GM21360 (cell line): Measurements from ENCODE around the gene NLN.
"Not testable (repeated sequence)": the region's sequence is repeated elsewhere in the genome, so short reads cannot be mapped to it uniquely, and the experiment has no call there.

ENCODE experiments used
- ATAC-seq: cut with Tn5 transposase; IDR thresholded peaks from one replicate; pipeline ENCODE4 v1.9.1; 2021; ENCODE audit warnings: mild to moderate bottlenecking, moderate library complexity; ENCODE audit not compliant: unreplicated experiment

Gene NLN

GRCh38 chr5:65769539-65769938 lies 47.5 kb downstream of the NLN start:
- no peak for ATAC-seq

GRCh38 chr5:65771266-65771665 lies 49.3 kb downstream of the NLN start:
- ATAC-seq = no peak

DNA sequence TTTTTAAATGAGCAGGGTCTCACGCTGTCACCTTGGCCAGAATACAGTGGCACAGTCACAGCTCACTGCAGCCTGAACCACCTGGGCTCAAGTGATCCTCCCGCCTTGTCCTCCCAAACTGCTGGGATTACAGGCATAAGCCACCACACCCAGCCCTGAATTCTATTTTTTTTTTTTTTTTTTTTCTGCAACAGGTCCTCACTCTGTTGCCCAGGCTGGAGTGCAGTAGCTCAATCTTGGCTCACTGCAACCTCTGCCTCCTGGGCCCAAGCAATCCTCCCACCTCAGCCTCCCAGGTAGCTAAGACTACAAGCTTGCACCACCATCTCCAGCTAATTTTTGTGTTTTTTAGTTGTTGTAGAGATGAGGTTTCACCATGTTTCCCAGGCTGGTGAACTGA lies 51.0 kb downstream of the NLN start:
- not testable (repeated sequence) for ATAC-seq

DNA sequence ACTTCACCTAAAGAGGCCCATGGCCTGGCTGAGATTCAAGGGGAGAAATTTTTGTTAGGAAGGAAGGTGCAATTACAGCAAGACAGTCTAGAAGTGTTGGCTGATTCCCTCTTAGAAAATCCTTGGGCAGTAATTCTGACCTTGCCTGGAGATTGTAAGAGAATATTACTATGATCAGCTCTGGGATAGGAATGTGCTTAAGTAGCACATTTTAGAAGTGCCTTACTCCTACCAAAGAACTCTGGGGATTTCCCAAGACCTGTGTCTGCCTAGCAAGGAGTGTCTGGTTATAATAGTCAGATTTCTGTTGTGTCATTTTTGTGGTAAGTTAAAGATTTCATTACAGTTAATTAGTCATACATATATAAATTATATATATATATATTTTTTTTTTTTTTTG lies 52.3 kb downstream of the NLN start:
- ATAC-seq = no peak

DNA sequence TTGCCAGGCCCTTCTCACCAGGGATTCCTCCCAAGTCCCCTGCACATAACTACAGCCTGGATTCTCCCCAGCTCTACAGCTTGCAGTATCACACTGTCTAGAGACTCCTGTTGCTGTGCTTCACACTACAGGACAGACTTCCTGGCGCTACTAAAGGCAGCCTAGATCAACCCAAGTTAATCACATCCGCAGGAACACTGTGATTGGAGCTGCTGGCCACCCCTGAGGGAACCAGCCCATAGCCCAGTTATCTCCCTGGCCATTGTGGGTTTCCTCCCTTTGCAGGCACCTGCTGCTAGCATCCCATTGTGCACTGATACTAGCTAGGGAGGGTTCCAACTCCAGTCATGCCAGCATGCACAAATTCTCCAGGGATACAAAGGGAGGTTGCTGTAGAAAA lies 53.5 kb downstream of the NLN start:
- no peak for ATAC-seq

GRCh38 chr5:65776441-65777141 lies 54.6 kb downstream of the NLN start:
- ATAC-seq = no peak

DNA sequence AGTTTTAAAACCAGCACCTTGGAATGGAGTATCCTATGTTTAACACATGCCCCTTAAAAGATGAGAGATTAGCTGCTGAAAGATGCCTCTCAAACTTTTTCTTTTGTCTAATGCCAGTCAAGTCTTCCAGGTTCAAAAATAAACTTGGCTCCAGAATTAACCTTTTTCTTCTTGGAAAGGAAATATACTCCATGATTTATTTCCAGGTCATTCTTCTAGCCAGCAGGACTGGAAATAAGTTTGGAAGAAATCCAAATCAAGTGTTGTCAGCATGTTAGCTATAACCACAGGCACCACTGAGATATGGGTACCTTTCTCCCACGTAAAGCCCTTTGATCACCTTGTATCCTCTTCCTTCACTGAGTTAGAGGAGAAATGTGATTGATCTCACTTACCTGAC lies 56.1 kb downstream of the NLN start:
- no peak for ATAC-seq

DNA sequence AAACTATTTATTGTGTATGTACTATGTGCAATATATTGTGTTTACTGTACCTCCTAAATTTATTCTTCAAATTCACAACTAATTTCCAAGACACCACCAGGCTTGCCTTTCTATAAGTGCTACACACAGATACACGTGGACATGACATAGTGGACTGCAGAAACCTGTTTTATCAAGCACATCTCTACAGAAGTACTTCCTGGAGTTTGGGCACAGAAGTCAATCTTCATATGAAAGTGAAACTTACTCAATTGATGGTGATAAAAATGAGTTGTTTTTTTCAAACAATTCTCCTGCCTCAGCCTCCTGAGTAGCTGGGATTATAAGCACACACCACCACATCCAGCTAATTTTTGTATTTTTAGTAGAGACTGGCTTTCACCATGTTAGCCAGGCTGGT lies 57.6 kb downstream of the NLN start:
- ATAC-seq = no peak

- not testable (repeated sequence) for ATAC-seq
Observed at GRCh38 chr5:65788296-65788695, 66.3 kb downstream of the NLN start.

DNA sequence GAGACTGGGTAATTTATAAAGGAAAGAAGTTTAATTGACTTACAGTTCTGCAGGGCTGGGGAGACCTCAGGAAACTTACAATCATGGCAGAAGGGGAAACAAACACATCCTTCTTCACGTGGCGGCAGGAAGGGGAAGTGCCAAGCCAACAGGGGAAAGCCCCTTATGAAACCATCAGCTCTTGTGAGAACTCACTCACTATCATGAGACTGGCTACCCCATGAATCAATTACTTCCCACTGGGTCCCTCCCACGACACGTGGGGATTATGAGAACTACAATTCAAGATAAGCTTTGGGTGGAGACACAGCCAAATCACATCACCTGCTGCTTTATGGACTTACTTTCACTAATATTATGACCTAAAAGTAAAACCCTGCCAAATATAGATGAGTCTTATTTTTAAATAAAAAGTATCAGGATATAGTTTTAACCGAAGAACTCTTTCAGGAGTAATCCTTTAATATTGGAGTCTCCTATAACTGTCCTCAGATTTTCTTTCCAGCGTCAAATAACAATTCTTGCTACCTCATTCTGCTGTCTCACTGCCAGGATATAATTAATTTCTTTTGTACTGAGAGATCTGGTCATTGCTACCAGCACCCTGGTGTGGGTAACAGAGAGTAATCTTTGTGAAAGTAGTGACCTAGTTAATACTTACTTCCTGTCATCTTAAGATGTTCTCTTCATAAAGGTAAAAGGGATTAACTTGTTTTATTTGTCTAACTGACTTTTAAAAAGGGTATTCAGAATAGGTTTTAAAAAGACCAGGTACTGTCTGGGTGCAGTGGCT lies 68.6 kb downstream of the NLN start:
- no peak for ATAC-seq

DNA sequence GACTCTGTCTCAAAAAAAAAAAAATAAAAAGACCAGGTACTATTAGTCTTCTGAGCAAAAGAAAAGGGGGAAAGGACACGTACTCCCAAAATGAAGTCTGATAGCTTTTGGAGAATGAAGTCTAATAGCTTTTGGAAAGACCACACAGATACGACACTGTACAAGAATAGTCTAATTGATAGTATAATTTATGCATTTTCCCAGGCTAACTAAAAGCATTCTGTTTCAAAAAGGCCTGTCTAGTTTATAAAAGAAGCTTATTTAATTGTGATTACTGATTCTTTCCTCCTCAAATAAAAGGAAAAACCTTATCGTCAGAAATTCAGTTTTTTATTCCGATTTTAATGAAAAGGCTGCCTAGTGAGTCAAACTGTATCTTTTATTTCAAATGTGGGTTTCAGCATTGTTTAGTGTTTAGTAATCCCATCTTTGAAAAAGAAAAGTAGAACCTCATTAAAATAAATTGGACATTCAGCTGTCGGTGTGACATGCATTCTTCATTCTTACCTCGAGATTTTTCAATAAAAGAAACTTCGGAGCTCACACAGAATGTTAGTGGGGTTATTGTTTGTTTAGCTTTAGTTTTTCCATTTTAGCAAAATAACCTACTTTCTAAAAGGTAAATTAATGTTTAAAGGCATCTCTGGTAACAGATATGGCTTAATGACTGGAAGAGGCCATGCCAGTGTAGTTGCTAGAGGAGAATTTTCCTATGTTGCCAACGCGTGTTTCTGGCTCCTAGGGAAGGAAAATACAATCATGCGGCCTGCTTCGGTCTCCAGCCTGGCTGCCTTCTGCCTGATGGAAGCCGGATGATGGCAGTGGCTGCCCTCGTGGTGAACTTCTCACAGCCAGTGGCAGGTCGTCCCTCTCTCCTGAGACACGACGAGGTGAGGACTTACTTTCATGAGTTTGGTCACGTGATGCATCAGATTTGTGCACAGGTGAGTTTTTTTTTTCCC lies 70.0 kb downstream of the NLN start:
- ATAC-seq = no peak

DNA sequence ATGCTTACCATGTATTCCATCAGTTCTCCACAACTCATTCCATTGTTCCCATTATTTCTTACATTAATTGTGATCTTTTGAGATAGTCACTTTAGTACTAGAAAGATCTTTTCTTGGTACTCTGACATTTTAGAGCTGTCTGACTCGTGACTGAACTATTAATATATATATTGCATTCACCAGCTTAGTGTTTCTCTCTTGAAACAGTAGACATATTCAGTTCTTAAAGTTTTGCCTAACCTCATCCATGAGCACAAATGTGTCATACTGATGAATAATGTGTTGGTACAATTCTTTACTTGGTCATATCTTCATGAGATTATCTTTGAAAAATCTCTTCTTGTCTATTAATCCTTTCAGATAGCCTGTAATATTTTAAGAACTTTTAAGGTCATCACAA lies 74.3 kb downstream of the NLN start:
- ATAC-seq = no peak

DNA sequence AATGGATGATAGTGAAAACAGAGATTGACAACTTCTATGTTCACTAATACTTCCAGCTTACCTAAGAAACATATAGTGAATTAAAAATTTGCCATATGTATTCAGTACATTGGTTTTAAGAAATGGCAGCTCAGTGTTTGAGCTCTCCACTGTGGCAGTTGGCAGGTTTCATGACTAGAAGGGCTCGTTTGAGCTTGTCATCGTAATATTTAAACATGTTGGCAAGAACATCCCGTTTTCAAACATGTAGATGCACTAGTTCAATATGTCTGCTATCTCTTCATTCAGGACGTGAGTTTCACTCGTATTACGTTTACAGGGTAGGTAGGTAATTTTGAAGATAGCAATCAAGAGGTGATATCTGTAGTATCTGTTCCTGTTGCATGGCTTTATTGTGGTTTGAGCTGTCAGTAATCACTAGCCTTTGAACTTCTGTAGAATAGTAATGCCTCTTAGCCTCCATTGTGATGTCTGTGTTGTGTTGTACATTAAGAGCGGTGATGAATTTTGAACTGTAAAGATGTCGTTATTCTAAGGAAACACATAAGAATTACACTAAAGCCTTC lies 74.8 kb downstream of the NLN start:
- no peak for ATAC-seq

GRCh38 chr5:65797481-65797880 lies 75.5 kb downstream of the NLN start:
- no peak for ATAC-seq

GRCh38 chr5:65799857-65800256 lies 77.9 kb downstream of the NLN start:
- no peak for ATAC-seq

GRCh38 chr5:65800775-65801174 lies 78.8 kb downstream of the NLN start:
- ATAC-seq = no peak

- no peak for ATAC-seq
Observed at GRCh38 chr5:65801352-65801783, 79.4 kb downstream of the NLN start.

DNA sequence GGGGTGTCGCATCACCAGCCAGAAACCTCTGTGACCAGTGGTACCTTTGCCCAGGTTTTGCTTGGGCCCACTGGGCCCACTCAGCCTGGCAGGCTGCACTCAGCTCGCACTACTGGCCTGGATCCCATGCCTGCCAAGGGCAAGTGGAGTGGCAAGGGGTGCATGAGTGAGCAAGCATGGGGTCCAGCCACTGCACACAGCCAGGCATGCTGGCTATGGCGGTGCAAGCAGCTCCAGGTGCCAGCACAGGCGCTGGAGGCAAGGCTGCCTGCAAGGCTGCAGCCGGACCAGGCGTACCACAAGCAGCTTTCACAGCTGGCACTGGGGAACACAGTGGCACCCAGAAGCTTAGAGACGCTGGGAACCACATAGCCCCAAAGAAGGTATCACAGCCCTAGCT lies 80.1 kb downstream of the NLN start:
- ATAC-seq = no peak

DNA sequence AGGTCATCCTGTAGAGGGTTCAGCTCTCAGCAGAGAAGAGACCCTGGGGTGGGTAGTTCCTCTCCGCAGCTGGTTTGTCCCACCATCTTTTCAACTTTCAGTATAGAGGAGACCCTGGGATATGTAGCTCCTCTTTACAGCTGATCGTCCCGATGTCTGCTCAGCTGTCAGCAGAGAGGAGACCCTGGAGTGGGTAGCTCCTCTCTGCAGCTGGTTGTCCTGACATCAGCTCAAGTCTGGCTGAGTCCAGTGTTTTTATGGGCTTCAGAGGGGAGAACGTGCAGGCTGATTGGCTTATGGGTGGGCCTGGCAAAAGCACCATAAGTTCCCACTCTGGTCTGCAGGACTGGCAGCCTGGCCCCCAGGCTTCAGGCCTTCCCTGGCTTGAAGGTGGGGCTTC lies 80.8 kb downstream of the NLN start:
- no peak for ATAC-seq

DNA sequence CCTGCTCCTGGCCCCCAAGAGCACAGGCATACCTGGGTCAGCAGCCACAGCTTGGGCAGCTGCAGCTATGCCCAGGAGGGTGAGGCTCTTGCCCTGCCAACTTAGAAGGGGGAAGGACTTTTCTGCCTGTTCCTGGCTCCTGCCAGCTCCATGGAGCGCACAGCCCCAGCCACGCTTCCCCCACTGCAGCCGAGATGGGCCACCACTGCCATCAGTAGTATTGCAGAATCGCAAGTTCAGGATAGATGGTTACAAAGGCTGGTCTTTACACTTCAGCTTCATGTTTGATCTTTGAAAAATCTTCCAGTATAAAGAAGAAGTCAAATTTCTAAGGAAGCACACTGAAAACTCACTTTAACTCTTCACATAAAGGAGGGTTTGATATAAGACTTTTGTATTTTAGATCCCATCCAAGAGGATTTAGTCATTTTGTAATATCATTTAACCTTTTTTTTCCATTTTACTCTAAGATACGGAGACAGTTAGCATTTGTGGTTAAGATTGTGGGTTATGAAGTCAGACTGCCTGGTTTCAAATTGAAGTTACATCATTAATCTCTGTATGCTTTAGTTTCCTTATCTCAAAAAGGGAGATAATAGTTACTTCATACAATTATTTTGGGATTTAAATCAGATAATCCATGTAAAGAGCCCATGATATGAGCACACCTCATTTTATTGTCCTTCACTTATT lies 81.8 kb downstream of the NLN start:
- no peak for ATAC-seq
